Common myeloid progenitor, CD34-positive (primary cell): ENCODE measurements around the gene COL5A2.

Experiments
- CTCF ChIA-PET: fragments of 350-600 bp; sonication (Branson Sonifier 250); formaldehyde crosslinking; loops from one replicate; lab custom pipeline; 2021; ENCODE audit warnings: antibody characterized with exemption; lab: Charles Lee
- POLR2A ChIA-PET: fragments of 350-600 bp; sonication (Branson Sonifier 250); formaldehyde crosslinking; loops from one replicate; lab custom pipeline; 2021; ENCODE audit warnings: antibody characterized with exemption; lab: Charles Lee
- DNase-seq, 3 donors: peaks; one replicate each; pipeline versions ENCODE4 v3.0.0 to v3.0.0-alpha.2; 2013
- H3K27ac ChIP-seq, 2 experiments: 1 replicate in 1 of 2; 2 replicates in 1 of 2; pipeline ENCODE4 v1.7.0; 2013; ENCODE audit warnings: inconsistent platforms in 2 of 2, low read length in 2 of 2, mild to moderate bottlenecking in 2 of 2, low read depth in 1 of 2, moderate library complexity in 1 of 2; ENCODE audit not compliant: severe bottlenecking in 2 of 2, insufficient read depth in 1 of 2, poor library complexity in 1 of 2
- H3K27me3 ChIP-seq, 5 experiments: replicated peaks in 2 of 5; 1 replicate in 3 of 5; 2 replicates in 2 of 5; pipeline versions ENCODE4 v1.6.1 to v1.7.0; 2013; ENCODE audit warnings: low read length in 4 of 5, mild to moderate bottlenecking in 2 of 5, moderate library complexity in 2 of 5, inconsistent platforms in 1 of 5; ENCODE audit not compliant: insufficient read depth in 5 of 5, control insufficient read depth in 4 of 5
- H3K36me3 ChIP-seq, 4 experiments: 1 replicate in 2 of 4; 2 replicates in 2 of 4; pipeline versions ENCODE4 v1.6.1 to v1.7.0; 2013; ENCODE audit warnings: low read length in 3 of 4, control low read depth in 1 of 4, mild to moderate bottlenecking in 1 of 4; ENCODE audit not compliant: control insufficient read depth in 4 of 4, insufficient read depth in 4 of 4
- H3K4me1 ChIP-seq, 4 experiments: 1 replicate in 3 of 4; 2 replicates in 1 of 4; pipeline versions ENCODE4 v1.6.1 to v1.7.1; 2013; ENCODE audit warnings: low read length in 3 of 4, mild to moderate bottlenecking in 3 of 4, control low read depth in 1 of 4, inconsistent platforms in 1 of 4, moderate library complexity in 1 of 4; ENCODE audit not compliant: control insufficient read depth in 4 of 4, insufficient read depth in 4 of 4; ENCODE audit errors: control extremely low read depth in 1 of 4
- H3K4me3 ChIP-seq, 7 experiments: 1 replicate in 4 of 7; 2 replicates in 3 of 7; pipeline versions ENCODE4 v1.5.1 to v1.7.0; 2013; ENCODE audit warnings: mild to moderate bottlenecking in 7 of 7, low read length in 6 of 7, moderate library complexity in 6 of 7, inconsistent platforms in 2 of 7, low read depth in 2 of 7, control low read depth in 1 of 7; ENCODE audit not compliant: insufficient read depth in 4 of 7, control insufficient read depth in 1 of 7; ENCODE audit errors: extremely low read depth in 1 of 7
- H3K9me3 ChIP-seq, 5 experiments: 1 replicate in 4 of 5; 2 replicates in 1 of 5; pipeline versions ENCODE4 v1.6.1 to v1.7.1; 2013; ENCODE audit warnings: low read length in 4 of 5, mild to moderate bottlenecking in 2 of 5, inconsistent platforms in 1 of 5, low read depth in 1 of 5, moderate library complexity in 1 of 5; ENCODE audit not compliant: control insufficient read depth in 4 of 5, insufficient read depth in 2 of 5; ENCODE audit errors: control extremely low read depth in 1 of 5
- WGBS: methylation state at CpG from one replicate; pipeline ENCODE4 v1.1.5; 2013; ENCODE audit not compliant: insufficient coverage; 5-methylcytosine and 5-hydroxymethylcytosine counted together

Gene COL5A2

DNA sequence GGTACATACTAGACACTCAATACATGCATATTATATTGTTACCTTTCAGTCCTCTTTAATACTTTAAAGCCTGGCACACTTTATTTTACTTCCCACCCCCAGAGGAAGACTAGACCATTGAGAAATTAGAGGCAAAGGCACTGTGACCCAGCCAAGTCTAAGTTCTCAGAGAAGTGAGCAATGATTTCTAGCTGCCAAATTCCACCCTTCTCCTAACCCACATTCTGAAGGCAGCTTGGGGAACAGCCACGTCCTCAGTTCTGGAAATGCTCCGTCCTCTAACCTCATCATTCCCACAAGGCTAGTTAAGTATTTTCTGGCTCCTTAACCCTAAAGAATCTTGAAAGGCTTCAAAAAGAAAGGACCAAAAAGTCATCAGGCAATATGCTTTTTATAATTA is 86.6 kb downstream of the COL5A2 start:
- no CpG with 5 or more reads among the region's 2 CpGs for WGBS
- no peak overlapping the region for H3K27ac ChIP-seq
- ChIA-PET POLR2A (no interaction called here), CTCF (no interaction called here)
- no peak overlapping the region for H3K4me3 ChIP-seq
- H3K27me3 ChIP-seq: no peaks in the 10 kb centered on the region
- H3K9me3 ChIP-seq: no peaks in the 10 kb centered on the region
- no peak for DNase-seq
- H3K36me3 ChIP-seq: no peaks in the 10 kb centered on the region
- H3K4me1 ChIP-seq: no peaks in the 10 kb centered on the region

- ChIA-PET POLR2A (no interaction called here), CTCF (no interaction called here)
- WGBS: 100% methylated on average over 1 of the region's 1 CpG
- no peak for DNase-seq
- Histone ChIP-seq H3K9me3 (no peaks in the 10 kb centered on the region), H3K27ac (no peak overlapping the region), H3K27me3 (no peaks in the 10 kb centered on the region), H3K4me3 (no peak overlapping the region), H3K36me3 (no peaks in the 10 kb centered on the region), H3K4me1 (no peaks in the 10 kb centered on the region)
Observed at GRCh38 chr2:189091253-189091652, 88.3 kb downstream of the COL5A2 start.

DNA sequence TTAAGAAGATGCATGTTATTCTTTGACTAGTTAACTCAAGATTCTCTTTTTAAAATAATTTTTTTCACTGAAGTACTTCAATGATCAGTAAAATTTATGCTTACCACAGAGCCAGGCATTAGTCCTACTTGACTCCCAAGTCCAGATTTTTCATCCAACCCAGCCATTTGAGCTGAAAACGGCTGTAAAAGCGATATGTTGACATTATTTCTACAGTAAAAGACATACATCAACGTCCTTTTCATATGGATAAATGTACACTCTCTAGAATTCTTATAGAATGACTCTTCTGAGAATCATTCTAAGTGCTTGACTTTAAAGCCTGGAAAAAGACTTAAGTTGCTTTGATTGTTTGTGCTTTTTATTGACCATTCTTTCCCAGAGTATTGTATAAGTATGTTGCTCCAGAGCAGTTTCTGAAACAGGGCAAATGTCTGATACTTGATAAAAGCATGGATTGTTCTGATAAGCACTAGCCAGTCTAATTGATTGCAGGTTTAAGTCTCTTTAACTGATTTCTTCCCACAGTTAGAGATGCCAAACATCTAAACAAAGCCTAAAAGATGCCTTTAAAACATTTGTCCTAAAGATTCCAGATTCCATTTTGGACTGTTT is 90.9 kb downstream of the COL5A2 start:
- no peaks in the 10 kb centered on the region for H3K36me3 ChIP-seq
- 100% methylated on average over 2 of the region's 3 CpGs for WGBS

GRCh38 chr2:189086710-189087109 is 92.9 kb downstream of the COL5A2 start:
- Histone ChIP-seq H3K27me3 (no peaks in the 10 kb centered on the region), H3K36me3 (no peaks in the 10 kb centered on the region), H3K27ac (no peak overlapping the region), H3K9me3 (no peaks in the 10 kb centered on the region), H3K4me3 (no peak overlapping the region), H3K4me1 (no peaks in the 10 kb centered on the region)
- CTCF ChIA-PET: no interaction called here
- POLR2A ChIA-PET: no interaction called here
- 40% methylated on average over 1 of the region's 2 CpGs for WGBS
- no peak for DNase-seq

More for the DNA sequence above, 90.9 kb downstream of the COL5A2 start:
- Histone ChIP-seq H3K4me3 (no peak overlapping the region), H3K4me1 (no peaks in the 10 kb centered on the region), H3K27ac (no peak overlapping the region), H3K27me3 (no peaks in the 10 kb centered on the region), H3K9me3 (no peaks in the 10 kb centered on the region)
- CTCF ChIA-PET: no interaction called here
- POLR2A ChIA-PET: no interaction called here
- DNase-seq: no peak

DNA sequence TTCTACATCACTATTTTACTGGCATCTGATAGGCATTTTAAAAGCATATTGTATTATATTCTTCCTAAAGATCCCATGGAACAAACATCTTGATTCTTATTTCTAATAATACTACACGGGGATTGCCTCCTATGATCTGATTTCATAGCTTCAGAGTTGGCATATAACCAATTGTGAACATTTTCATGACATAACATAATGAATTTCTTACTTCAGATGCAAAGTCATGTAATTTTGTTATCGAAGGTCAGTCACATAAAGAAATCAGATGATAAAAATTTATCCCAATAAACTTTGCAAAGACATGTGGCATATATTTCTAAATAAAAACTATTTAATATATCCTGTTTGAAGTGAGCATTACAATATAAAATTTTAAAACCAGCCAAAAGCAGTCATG is 93.3 kb downstream of the COL5A2 start:
- Histone ChIP-seq H3K27me3 (no peaks in the 10 kb centered on the region), H3K4me3 (no peak overlapping the region), H3K27ac (no peak overlapping the region), H3K4me1 (no peaks in the 10 kb centered on the region), H3K9me3 (no peaks in the 10 kb centered on the region), H3K36me3 (no peaks in the 10 kb centered on the region)
- no CpG with 5 or more reads among the region's 2 CpGs for WGBS
- POLR2A ChIA-PET: no interaction called here
- CTCF ChIA-PET: no interaction called here
- no peak for DNase-seq

DNA sequence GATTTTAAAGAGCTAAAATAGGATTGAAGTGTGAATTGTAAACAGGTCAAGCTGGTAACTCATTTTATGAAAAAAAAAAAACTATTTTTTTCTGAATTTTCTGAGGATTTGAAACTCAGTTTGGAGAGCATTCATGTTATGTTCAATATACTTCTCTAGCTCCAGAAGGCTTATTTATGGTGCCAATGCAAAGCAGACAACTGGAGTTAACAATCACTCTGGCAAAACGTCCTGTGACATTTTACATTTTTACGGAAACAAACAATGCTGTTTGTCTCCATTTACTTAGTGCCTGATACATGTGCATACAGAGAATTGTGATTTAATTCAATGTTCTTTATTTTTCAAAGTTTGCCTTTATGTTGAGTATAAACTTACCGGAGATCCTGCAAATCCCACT is 96.0 kb downstream of the COL5A2 start:
- CTCF ChIA-PET: no interaction called here
- no peak overlapping the region for H3K4me3 ChIP-seq
- no peaks in the 10 kb centered on the region for H3K9me3 ChIP-seq
- POLR2A ChIA-PET: no interaction called here
- H3K4me1 ChIP-seq: no peaks in the 10 kb centered on the region
- DNase-seq: no peak
- no CpG with 5 or more reads among the region's 3 CpGs for WGBS
- no peaks in the 10 kb centered on the region for H3K27me3 ChIP-seq
- H3K27ac ChIP-seq: no peak overlapping the region
- no peaks in the 10 kb centered on the region for H3K36me3 ChIP-seq

GRCh38 chr2:189083106-189083505 is 96.5 kb downstream of the COL5A2 start:
- DNase-seq: no peak
- no peaks in the 10 kb centered on the region for H3K27me3 ChIP-seq
- 100% methylated on average over 1 of the region's 2 CpGs for WGBS
- no peaks in the 10 kb centered on the region for H3K9me3 ChIP-seq
- no peak overlapping the region for H3K27ac ChIP-seq
- ChIA-PET CTCF (no interaction called here), POLR2A (interaction anchor here (0.6 kb wide), 1 partner anchor 48 kb away, joined by 4 read pairs; no protein-coding TSS in a partner anchor)
- H3K36me3 ChIP-seq: no peaks in the 10 kb centered on the region
- no peak overlapping the region for H3K4me3 ChIP-seq
- H3K4me1 ChIP-seq: no peaks in the 10 kb centered on the region
